HEK293T (cell line): Measurements from ENCODE around the gene ALDOA.

Experiments
- CTCF ChIA-PET: fragments of 350-600 bp; formaldehyde crosslinking; extraction: SDS; loops from one replicate; lab custom pipeline; 2021; ENCODE audit warnings: antibody characterized with exemption, inconsistent platforms; lab: Yijun Ruan, JAX
- POLR2A ChIA-PET: fragments of 350-600 bp; formaldehyde crosslinking; extraction: SDS; loops from one replicate; lab custom pipeline; 2020; ENCODE audit warnings: antibody characterized with exemption, inconsistent platforms; lab: Yijun Ruan, JAX
- DNase-seq: peaks from one replicate; pipeline ENCODE4 v3.0.0; 2012; ENCODE audit warnings: mixed read lengths; ENCODE audit errors: extremely low spot score
- ARNT ChIP-seq: fragments of 450-650 bp; IDR thresholded peaks from 2 replicates; pipeline ENCODE4 v1.6.1; 2017; ENCODE audit warnings: mild to moderate bottlenecking
- BHLHE40 ChIP-seq: fragments of 450-650 bp; IDR thresholded peaks from 2 replicates; pipeline ENCODE4 v1.6.1; 2016; ENCODE audit warnings: mild to moderate bottlenecking, moderate library complexity, borderline replicate concordance
- CTBP1 ChIP-seq: fragments of 450-650 bp; IDR thresholded peaks from 2 replicates; pipeline ENCODE4 v1.6.1; 2016; ENCODE audit warnings: borderline replicate concordance
- ELF4 ChIP-seq: fragments of 450-650 bp; IDR thresholded peaks from 2 replicates; pipeline ENCODE4 v1.6.1; 2017; ENCODE audit warnings: antibody characterized with exemption
- FOXA1 ChIP-seq: fragments of 450-650 bp; IDR thresholded peaks from 2 replicates; pipeline ENCODE4 v1.6.1; 2016; ENCODE audit warnings: mild to moderate bottlenecking
- FOXK2 ChIP-seq: fragments of 450-650 bp; IDR thresholded peaks from 2 replicates; pipeline ENCODE4 v1.6.1; 2016; ENCODE audit warnings: mild to moderate bottlenecking
- FOXM1 ChIP-seq: fragments of 450-650 bp; IDR thresholded peaks from 2 replicates; pipeline ENCODE4 v1.6.1; 2017; ENCODE audit warnings: mild to moderate bottlenecking, borderline replicate concordance
- HDGF ChIP-seq: fragments of 450-650 bp; IDR thresholded peaks from 2 replicates; pipeline ENCODE4 v1.6.1; 2017; ENCODE audit warnings: antibody characterized with exemption, borderline replicate concordance
- L3MBTL2 ChIP-seq: fragments of 450-650 bp; conservative IDR thresholded peaks from 2 replicates; pipeline ENCODE4 v1.6.1; 2016; ENCODE audit warnings: mild to moderate bottlenecking
- LEF1 ChIP-seq: fragments of 450-650 bp; IDR thresholded peaks from 2 replicates; pipeline ENCODE4 v1.6.1; 2017; ENCODE audit warnings: mild to moderate bottlenecking, borderline replicate concordance
- NFRKB ChIP-seq: fragments of 450-650 bp; IDR thresholded peaks from 2 replicates; pipeline ENCODE4 v1.6.1; 2016; ENCODE audit warnings: mild to moderate bottlenecking, moderate library complexity
- SP1 ChIP-seq: fragments of 450-650 bp; IDR thresholded peaks from 2 replicates; pipeline ENCODE4 v1.6.1; 2017
- SUZ12 ChIP-seq: fragments of 450-650 bp; IDR thresholded peaks from 2 replicates; pipeline ENCODE4 v1.6.1; 2016; ENCODE audit warnings: mild to moderate bottlenecking
- TARDBP ChIP-seq: fragments of 450-650 bp; IDR thresholded peaks from 2 replicates; pipeline ENCODE4 v1.6.1; 2016
- ZNF384 ChIP-seq: fragments of 450-650 bp; IDR thresholded peaks from 2 replicates; pipeline ENCODE4 v1.6.1; 2016
- TF ChIP-seq, protein P1 (sequence below): fragments of 450-650 bp; IDR thresholded peaks from 2 replicates; pipeline ENCODE4 v1.6.1; 2016

Gene ALDOA

DNA sequence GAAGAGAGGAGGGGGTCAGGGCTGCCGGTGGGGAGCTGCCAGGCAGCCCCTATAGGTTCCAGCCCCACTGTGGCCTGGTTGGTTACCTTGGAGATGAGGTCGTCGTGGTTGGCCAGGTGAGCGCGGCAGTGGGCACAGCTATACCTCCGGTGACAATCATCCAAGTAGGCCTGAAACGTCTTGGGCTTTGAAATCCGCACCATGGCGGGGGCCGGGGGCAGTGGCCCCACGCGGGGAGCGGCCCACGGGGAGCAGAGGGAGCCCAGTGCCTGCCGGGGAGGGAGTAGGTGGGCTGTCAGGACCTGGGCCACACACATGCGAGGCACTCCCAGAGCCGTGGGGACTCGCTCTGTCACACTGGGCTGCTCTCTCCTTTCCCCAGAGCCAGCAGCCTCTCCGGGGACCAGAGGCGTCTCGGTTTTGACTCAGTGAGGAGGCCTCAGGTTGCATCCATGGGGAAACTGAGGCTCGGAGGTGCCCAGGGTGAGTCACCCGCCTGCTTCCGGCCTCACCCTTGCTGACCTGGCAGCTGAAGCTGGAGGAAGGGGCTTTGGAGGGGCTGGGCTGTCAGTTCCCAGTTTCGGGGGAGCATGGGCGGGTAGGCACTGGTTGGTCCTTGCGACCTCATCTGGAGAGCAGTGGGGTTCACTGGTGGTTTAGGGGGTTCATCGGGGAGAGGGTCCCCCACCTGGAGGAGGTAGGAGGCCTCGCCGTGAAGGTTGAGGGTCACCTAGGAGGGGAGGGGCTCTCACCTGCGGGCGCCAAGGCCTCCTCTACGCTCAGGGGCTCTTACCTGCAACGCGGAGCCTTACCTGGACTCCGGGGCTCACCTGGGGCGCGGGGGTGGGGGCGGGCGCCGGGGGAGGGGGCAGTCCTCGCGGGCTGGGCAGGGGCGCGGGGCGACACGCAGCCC is 29.9 kb downstream of the ALDOA start:
- DNase-seq, result no peak
- CTCF ChIA-PET, result interaction anchor here (0.6 kb wide), 1 partner anchor 26 kb away, joined by 3 read pairs; no protein-coding TSS in a partner anchor
- no peak for TF ChIP-seq SP1
- TF ChIP-seq SUZ12, result no peak
- no peak for TF ChIP-seq BHLHE40
- no peak for TF ChIP-seq FOXK2
- TF ChIP-seq NFRKB, result no peak
- no peak for TF ChIP-seq FOXM1
- no peak for TF ChIP-seq TARDBP
- no peak for TF ChIP-seq LEF1
- TF ChIP-seq FOXA1, result no peak
- TF ChIP-seq CTBP1, result no peak
- TF ChIP-seq HDGF, result no peak
- no peak for TF ChIP-seq ELF4
- no peak for TF ChIP-seq ARNT
- TF ChIP-seq, protein P1, sequence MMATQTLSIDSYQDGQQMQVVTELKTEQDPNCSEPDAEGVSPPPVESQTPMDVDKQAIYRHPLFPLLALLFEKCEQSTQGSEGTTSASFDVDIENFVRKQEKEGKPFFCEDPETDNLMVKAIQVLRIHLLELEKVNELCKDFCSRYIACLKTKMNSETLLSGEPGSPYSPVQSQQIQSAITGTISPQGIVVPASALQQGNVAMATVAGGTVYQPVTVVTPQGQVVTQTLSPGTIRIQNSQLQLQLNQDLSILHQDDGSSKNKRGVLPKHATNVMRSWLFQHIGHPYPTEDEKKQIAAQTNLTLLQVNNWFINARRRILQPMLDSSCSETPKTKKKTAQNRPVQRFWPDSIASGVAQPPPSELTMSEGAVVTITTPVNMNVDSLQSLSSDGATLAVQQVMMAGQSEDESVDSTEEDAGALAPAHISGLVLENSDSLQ, result no peak
- POLR2A ChIA-PET, result interaction anchor here (0.6 to 7.9 kb wide), 9 partner anchors 10 to 515 kb away, joined by 3 to 155 read pairs (median 6); partner anchors contain the start of genes ALDOA, CORO1A and ZNF689

DNA sequence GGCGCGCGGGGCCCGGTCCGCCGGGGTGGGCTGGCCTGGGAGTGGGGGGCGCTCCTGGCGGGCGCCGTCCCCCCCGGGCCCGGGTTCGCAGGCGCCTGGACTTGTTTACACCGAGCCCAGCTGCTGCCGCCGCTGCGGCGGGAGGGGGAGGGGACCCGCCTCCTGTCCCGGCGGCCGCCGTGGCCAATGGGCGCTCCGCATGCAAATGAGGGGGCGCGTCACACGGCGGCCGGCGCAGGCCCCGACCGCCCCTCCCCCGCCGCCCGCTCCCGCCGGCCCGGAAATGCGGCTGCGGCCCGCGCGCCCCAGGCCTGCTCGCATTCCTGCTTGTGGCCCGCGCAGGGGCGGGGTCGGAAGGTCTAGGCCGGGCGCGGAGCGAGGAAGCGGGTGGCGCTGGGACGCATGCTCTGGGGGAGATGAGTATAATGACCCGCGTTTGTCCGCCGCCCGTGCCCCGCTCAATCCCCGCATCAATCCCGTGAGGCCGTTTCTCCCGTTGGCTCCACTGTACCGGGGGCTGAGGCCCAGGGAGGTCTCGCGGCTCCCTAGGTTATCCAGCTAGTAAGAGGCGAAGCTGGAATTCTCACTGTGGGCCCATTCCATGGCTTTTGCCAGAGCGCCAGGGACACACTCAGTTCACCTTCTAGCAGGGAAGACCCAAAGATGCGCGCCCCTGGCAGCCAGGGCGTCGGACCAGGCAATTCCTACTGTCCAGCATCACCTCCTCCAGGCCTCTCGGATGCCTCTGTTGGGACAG is 30.7 kb downstream of the ALDOA start, which contains the start of gene YPEL3:
YPEL3 (minus strand) TSS at position 109 of the 757 bp plus-strand sequence. CDS start 731 bp downstream, outside the sequence.
- ChIA-PET CTCF (interaction anchor here (0.6 to 1.0 kb wide), 3 partner anchors 41 to 64 kb away, joined by 3 to 4 read pairs (median 3); no protein-coding TSS in a partner anchor), POLR2A (interaction anchor here (0.9 to 7.9 kb wide), 8 partner anchors 9 to 514 kb away, joined by 3 to 155 read pairs (median 6); partner anchors contain the start of genes ALDOA, CD2BP2 and ZNF689)
- DNase-seq, result peak; percentile 99
- TF ChIP-seq TARDBP (no peak), BHLHE40 (no peak), FOXM1 (peak; percentile 48; the same call in 1 of the 2 replicates), L3MBTL2 (peak; percentile 78), ELF4 (peak; percentile 55; the same call in 1 of the 2 replicates), LEF1 (no peak), ZNF384 (no peak), SUZ12 (no peak), HDGF (no peak), FOXA1 (no peak), CTBP1 (no peak), SP1 (no peak)

DNA sequence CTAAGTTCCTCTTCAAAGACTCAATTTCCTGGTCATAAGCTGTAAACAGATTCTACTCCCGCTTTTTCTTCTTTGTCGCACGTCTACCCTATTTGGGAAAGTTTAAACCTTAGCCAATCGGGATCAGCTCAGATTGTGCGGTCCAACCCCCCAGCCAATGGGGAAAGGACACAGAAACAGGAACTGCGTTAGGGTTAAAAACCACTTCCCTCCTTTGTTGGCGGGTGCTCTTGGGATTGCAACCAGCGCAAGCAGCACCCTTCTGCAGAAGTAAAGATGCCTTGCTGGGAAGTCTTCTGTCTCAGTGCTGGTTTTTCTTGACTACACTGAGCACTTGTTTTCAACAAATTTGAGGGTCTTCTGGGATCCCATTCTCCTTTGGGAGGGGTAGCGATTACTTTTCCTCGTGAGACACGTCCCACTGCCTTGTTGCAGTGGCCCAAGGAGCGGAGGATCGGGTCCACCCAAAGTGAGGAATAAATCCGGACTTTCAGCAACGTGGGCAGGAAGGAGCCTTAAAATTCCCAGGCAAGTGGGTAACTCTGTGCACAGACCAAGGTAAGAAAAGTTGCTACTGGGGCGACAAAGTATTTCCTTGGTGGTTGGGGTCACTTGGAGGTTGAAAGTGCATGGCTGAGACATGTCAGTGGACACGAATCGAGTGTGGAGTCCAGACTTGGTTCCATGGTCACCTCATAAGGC is 31.5 kb downstream of the ALDOA start:
- no peak for TF ChIP-seq ARNT
- no peak for TF ChIP-seq LEF1
- no peak for DNase-seq
- CTCF ChIA-PET, result interaction anchor here (0.6 to 1.0 kb wide), 3 partner anchors 42 to 64 kb away, joined by 3 to 4 read pairs (median 3); no protein-coding TSS in a partner anchor
- POLR2A ChIA-PET, result interaction anchor here (0.9 to 7.9 kb wide), 8 partner anchors 8 to 513 kb away, joined by 3 to 155 read pairs (median 6); partner anchors contain the start of genes ALDOA, CD2BP2 and ZNF689

DNA sequence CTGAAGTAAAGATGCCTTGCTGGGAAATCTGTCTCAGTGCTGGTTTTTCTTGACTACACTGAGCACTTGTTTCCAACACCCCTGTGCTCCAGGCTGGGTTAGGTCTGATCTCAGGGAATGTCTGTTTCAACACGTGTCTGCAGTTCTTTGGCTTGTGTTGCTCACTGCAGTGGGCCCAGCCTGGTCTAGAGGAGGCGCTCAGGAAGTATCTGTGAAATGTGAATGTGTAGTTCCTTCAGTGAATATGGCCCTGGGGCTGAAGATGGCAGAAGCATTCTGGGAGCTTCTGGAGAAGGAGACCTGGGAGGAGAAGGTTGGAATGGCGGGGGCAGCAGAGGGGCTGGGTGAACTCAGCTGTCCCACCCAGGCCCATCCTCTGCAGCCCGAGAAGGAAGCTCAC is 38.5 kb downstream of the ALDOA start:
- ChIA-PET CTCF (interaction anchor here (2.8 to 4.3 kb wide), 2 partner anchors 8 to 12 kb away, joined by 11 to 19 read pairs; partner anchors contain the start of gene TBX6), POLR2A (interaction anchor here (3.0 kb wide), 1 partner anchor 11 kb away, joined by 15 read pairs; the partner anchor contains the start of gene TBX6)
- no peak for TF ChIP-seq L3MBTL2
- no peak for TF ChIP-seq TARDBP
- TF ChIP-seq FOXA1, result no peak
- no peak for TF ChIP-seq ZNF384
- no peak for TF ChIP-seq FOXK2
- no peak for TF ChIP-seq ELF4
- no peak for DNase-seq

DNA sequence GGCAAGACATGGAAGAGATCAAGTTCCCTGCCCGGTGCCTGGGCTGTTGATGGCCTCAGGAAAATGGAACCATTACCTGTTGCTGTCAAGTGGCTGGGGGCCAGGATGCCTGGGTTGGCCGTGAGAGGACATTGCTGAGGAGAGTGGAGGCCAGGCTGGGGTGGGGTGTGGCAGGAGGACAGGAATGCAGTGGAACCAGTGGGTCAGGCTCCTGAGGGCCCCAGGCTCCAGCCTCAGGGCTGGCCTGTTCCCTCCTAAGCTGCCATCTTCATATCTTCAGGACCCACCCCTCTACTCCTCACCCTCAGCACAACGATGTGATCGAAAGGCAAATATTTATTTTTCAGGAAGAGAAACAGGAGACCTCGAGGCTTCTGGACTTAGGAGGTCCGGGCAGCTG is 38.9 kb downstream of the ALDOA start:
- ChIA-PET POLR2A (interaction anchor here (1.8 to 3.0 kb wide), 2 partner anchors 8 to 12 kb away, joined by 6 to 15 read pairs; partner anchors contain the start of genes TBX6 and YPEL3), CTCF (interaction anchor here (2.8 to 4.3 kb wide), 2 partner anchors 8 to 12 kb away, joined by 11 to 19 read pairs; partner anchors contain the start of gene TBX6)
- no peak for DNase-seq
- TF ChIP-seq LEF1, result no peak
- TF ChIP-seq, protein P1, result no peak
- no peak for TF ChIP-seq L3MBTL2
- no peak for TF ChIP-seq ELF4
- no peak for TF ChIP-seq FOXA1
- no peak for TF ChIP-seq TARDBP
- TF ChIP-seq HDGF, result no peak
- no peak for TF ChIP-seq SP1
- TF ChIP-seq NFRKB, result no peak
- no peak for TF ChIP-seq CTBP1
- no peak for TF ChIP-seq FOXK2
- no peak for TF ChIP-seq BHLHE40
- TF ChIP-seq ZNF384, result no peak
- TF ChIP-seq FOXM1, result no peak
- no peak for TF ChIP-seq ARNT
- no peak for TF ChIP-seq SUZ12
